HG02623 (cell line): ENCODE measurements around the gene SERF2.
"Not testable (repeated sequence)": the region's sequence is repeated elsewhere in the genome, so short reads cannot be mapped to it uniquely, and the experiment has no call there.

Source experiments
- ATAC-seq: cut with Tn5 transposase; IDR thresholded peaks from one replicate; pipeline ENCODE4 v1.9.1; 2021; ENCODE audit warnings: moderate library complexity; ENCODE audit not compliant: unreplicated experiment

The SERF2 gene

DNA sequence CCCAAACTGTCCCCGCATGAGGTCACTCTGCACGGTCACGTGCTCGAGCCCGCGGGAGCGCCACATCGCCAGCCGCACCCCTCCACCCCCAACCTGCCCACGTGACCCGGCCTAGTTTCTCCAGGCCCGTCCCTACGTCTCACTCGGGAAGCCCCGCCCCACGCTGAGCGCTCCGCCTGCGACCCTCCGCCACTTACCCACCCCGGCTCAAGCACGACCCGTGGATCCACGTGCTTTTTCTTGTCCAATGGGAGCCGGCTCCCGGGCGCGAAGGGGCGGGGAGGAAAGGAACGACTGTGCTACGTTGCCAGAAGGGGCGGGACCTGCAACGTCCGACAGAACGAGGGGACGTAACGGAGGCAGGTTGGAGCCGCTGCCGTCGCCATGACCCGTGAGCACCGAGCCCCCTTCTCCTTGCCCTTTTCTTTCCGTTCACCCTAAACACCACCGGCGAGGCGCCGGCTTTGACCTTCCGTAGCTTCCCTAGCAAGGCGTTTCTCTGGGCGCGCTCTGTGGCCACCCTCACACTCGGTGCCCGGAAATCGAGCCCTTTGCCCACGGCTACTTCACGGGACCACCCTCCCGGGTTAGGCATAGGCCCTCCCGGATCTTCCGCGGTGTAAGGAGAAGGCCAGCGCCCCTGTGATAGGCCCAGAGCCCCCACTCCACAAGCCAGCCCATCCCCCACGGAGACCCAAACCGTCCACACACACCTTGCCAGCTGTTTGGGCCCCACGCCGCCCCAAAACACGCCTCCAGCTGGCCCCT, at the start of gene SERF2:
SERF2 (plus strand) TSS at position 328 of the 768 bp plus-strand sequence; CDS start at position 385, 57 bp downstream.
- ATAC-seq: peak; percentile 89

DNA sequence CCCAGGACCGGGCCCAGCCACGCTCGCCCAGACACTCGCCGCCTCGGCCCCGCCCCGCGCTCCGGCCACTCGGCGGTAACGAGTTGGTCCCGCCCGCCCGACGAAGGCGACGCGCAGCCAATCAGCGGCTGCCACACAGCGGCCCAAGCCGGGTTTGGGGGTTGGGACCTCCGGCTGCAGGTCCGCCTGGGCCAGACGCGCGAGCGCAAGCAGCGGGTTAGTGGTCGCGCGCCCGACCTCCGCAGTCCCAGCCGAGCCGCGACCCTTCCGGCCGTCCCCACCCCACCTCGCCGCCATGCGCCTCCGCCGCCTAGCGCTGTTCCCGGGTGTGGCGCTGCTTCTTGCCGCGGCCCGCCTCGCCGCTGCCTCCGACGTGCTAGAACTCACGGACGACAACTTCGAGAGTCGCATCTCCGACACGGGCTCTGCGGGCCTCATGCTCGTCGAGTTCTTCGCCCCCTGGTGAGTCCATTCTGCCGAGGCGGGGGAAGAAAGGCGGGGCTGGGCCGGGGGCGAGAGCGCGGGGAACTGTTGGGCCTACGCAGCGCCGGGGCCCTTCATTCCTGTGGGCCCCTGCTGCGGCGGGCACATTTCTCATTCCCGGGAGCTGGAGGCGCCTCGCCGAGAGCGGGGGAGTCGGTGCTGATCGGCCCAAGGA, 45.7 kb upstream of the SERF2 start, which contains the start of gene PDIA3:
PDIA3 (plus strand) TSS at position 194 of the 658 bp plus-strand sequence; CDS start at position 296, 102 bp downstream.
- peak; percentile 89 for ATAC-seq

DNA sequence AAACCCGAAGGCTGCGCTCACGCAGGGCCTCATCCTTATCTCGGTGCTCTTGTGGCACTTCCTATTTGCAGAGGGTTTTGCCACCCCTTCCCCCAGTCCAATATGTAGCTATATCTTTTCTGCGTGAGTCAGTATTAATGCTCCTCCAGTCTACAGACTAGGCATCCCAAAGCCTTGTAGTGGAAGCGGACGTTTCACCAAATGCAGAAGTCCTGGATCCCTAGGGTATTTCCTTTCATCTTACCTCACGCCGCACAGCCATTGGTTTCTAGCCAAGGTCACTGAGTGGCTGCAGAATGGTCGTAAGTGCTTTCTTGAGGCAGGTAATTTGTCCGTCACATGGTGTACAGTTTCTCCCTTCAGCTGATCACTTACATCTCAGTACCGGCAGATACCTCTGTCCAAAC, 45.2 kb upstream of the SERF2 start:
- ATAC-seq: not testable (repeated sequence)

DNA sequence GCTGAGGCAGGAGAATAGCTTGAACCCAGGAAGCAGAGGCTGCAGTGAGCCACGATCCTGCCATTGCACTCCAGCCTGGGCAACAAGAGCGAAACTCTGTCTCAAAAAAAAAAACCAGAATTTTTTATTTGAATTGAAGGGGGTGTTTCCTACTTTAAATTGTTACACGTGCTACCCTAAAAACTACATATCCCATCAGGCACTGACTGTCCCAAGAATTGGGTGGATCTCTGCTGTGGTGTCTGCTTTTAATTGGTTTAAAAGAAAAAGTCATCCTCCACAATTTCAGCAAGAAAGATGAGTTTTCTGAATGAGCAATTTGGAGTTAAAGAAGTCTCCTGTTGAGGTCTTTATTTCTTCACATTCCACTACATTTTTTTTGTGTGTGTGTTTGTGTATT, 43.7 kb upstream of the SERF2 start:
- no peak for ATAC-seq

DNA sequence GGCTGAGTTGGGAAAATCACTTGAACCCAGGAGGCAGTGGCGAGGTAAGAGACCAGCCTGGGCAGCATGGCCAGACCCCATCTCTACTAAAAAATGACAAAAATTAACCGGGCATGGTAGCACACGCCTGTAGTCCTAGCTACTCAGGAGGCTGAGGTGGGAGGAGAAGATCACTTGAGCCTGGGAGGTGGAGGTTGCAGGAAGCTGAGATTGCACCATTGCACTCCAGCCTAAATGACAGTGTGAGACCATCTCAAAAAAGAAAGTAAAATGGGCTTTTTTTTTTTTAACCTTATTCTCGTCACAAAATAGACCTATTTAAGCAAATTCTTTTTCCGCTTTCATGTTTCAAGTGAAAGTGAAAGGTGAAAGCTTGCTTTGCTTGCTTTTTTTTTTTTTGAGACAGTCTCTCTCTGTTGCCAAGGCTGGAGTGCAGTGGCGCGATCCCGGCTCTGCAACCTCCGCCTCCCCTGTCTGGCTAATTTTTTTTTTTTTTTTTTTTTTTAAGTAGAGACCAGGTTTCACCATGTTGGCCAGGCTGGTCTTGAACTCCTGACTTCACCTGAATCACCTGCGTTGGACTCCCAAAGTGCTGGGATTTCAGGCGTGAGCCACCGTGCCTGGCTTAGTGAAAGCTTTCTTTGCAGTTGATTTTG, 42.3 kb upstream of the SERF2 start:
- no peak for ATAC-seq

DNA sequence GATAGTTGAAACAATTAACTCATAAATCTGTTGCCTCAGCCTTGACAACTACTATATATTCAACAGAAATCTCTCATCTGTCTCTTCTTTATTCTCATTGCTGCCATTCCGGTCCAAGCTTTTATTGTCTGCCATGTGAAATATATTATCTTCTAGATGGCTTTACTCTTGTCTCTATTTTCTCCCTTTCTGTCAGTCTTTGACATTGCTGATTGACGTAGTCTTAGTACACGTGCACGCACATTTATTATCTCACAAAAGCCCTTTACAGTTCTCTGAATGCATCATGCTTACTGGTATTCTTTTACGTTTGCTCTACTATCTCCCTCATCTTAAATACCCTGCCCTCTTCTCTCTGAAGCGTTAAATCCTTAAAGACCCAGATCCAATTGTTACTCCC, 40.2 kb upstream of the SERF2 start:
- ATAC-seq: no peak

DNA sequence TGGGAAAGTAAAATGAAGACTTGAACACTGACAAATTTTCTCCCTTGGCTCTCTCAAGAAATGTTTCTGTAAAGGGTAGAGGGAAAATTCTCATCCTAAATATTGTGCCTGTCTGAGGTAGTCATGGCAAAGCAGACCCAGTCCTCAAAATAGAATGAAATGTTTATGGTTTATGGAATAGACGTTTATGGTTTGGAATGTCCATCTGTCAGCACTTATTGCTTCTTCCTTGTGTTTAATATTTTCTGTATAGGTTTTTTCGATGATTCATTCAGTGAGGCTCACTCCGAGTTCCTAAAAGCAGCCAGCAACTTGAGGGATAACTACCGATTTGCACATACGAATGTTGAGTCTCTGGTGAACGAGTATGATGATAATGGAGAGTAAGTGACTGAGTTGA, 29.3 kb upstream of the SERF2 start:
- no peak for ATAC-seq

DNA sequence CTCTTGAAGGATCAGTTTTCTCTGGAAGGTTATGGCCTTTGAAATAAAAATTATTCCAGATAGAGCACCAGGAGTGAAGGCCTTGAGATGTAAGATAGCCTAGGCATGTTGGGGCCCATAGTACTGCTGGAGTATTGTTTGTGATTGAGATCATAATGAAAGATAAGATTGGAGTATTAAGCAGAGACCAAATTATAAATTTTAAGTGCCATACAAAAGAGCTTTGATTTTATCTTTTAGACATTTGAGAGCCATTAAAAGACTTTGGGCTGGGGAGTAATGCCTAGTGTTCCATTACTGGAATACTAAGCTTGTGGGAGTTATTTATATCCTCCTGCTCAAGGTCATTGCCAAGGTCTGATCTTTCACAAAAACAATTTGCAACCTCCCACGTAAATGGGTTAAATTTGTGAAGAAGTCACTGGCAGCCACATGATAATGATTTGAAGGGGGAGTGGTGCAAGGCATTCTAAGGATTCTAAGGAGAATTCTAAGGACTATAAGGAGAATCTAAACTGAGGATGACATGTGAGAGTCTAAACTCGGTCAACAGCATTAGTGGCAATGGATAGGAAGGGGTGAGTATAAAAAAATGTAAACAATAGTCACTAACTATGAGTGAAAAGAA, 28.2 kb upstream of the SERF2 start:
- ATAC-seq: no peak

DNA sequence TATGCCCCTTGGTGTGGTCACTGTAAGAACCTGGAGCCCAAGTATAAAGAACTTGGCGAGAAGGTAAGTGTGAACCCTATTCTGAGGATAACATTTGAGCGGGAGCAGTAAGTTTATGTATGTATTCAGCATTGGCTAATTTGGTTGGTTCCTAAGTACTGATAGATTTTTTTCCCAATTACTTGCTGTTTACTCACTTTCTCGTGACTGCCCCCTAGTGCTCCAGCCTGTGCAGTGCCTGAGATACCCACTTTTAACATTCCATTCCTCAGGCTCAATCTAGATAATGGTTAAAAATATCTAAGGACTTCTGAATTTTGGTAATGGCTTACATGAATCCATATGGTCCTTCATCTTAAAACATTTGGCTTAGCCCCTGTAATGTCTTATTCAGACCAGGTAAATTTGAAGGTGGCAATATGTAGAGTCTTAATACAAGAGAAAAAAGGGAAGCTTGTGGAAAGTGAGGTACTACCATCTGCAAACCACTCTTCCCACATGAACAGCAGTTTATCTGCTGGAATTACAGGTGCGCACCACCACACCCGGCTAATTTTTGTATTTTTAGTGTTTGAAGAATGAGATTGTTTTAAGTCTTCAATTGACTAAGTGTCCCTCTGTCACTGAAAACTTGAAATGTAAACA, 22.4 kb upstream of the SERF2 start:
- no peak for ATAC-seq

DNA sequence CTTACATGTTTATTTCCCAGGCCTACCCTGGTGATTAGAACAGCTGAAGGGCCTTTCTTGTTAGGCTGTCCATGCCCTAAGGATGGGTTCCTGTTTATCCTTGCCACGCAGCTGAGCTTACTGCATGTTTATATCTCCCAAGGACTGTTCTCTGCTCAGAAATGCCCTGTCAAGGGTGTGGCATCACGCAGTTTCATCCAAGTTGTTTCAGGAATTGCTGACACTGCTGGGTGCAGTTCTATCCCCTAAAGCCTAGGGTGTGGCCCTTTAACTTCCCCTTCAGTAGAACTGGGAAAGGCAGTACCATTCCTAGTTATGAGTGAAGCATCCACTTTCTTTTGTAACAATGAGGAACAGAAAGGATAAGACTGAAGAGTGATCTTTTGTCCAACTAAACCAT, 20.3 kb upstream of the SERF2 start:
- ATAC-seq: no peak

DNA sequence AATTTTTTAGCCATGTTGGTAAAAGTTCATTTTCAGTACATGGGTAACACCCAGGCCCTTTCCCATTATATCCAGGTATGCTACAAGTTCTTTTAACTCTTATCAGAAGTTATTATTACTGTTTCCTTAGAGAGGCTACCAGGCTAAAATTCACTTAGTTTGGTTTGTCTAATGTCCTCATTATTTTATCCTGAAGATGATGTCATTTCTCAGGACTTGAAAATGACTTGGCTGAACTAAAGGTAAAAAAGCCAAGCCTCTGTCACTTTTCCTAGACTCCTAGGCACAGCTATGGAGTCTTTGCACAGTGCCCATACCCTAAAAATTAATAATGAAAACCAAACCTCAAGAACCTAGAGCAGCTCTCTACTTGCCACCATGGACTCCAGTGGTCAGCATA, 19.5 kb upstream of the SERF2 start:
- ATAC-seq: no peak

DNA sequence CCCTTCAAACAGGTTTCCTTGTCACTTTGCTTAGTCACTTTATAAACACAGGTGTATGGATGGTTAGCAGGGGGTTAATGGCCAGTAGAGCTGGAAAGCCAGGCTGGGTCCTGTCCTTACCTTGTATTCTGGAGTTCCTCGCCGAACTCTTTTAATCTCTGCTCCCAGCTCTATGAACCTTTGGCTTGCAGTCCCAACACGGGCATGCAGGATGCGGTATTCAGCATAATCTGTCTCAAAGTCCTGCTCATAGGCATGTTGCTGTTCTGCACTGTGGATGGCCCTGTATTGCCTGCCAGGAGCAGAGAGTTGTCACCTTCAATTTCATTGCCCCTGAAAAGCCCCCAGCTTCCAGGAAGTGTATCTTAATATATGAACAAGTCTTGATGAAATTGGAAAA, 18.1 kb upstream of the SERF2 start:
- ATAC-seq: no peak

DNA sequence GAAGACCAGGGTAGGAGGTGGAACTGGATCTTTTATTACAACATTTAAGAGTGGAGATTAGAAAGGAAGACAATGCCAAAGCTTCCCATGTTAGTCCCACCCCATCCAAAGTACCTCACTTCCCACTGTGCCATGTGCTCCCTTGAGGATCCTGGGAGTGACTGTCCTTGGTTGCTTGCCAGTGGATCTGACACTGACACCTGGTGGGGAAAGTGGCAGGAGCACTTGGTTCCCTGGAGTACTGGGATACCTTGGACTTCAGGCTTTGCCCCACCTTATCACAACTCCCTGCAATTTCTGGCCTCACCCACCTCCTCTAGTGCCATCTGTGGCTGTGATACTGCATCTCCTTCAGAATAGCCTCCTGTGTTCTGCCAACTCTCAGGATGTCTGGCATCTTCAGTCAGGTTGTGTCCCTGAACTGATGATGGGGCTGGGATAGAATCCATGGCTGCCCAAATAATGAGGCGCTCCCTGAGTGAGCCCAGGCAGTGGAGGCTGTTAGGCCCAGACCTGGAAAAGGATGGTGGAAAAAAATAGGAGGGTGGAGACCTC, 16.6 kb upstream of the SERF2 start:
- no peak for ATAC-seq

DNA sequence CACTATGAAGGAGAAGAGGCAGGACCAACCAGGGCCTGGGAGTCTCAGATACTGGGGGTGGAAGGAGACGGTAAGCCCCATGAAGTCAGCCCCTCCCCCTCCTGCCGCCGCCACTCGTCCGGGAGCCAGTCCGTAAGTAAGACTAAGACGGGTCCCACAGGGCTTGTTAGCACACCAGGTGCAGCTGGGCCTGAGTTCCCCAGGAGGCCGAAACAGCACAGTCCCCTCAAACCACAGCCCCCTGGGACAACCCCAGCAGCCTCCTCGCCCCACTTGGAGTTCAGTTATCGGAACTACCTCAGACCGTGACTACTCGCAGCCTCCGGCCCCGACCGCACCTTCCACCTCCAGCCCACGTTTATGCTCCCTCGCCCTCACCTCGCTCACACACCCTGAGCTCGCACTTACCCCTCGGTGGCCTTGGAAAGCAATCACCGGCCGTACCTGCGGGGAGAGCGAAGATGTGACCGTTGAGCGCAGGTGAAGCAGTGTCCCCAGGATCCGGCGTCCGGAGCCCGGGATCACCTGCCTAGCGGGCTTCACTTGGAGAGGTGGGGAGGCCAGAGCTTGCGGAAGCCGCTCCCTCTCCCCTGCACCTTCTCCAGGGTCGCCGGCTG, 15.9 kb upstream of the SERF2 start:
- peak; percentile 71 for ATAC-seq

DNA sequence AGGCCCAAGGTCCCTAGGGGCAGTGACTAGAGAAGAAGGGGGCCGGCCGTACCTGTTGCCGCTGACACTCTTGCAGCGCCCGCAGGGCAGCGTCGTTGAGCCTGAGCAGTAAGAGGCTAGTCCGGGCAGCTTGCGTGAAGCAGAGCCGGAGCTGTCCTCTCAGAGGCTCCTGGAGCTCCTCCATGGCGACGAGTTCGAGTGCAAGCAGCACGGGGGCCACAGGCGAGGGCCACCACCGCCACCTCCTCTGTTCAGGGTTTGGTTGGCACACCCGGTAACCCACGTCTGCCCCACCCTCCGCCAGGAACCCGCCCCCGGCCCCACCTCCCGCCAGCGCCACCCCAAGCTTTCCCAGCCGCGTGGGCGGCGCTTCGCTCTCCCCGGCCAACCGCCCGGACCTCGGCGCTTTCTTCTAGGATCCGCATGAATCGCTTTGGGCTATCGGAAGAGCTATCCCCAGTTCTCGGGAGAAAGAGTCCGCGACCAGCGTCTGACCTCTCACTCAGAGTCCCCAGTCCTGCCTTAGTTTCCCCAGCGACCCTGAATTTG, 15.3 kb upstream of the SERF2 start, which contains the start of gene ELL3:
ELL3 (minus strand) TSS at position 249 of the 549 bp plus-strand sequence; CDS start at position 184, 65 bp downstream.
- ATAC-seq: peak; percentile 36

DNA sequence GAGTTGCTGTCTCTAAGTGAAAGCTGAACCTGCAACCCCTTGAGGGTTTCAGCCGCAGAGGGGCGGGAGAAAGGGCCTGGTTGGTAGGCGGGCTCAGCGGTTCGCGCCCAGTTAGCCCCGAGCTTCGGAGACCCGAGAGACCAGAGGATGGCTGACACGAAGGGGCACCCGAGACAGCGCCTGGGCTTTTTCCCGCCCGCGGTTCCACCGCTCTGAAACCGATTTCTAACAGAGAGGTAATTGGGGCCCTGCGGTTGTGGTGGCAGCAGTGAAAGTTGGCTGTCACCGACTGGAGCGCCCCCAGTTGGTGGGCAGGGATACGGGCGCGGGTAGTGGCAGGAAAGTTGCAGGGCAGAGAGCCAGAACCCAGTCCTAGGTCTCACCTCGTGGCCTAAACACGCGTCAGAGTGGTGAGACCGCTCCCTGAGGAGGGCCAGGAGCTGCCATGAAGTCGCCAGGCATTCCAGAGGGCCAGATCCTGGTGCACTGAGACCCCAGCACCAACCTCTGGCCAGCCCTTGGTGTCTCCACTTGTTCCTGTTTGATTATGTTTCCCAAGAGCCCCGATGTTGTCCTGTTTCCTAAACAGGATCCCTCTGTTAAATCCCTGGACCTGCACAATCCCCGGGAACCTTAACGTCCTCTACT, 14.7 kb upstream of the SERF2 start:
- peak; percentile 41 for ATAC-seq

DNA sequence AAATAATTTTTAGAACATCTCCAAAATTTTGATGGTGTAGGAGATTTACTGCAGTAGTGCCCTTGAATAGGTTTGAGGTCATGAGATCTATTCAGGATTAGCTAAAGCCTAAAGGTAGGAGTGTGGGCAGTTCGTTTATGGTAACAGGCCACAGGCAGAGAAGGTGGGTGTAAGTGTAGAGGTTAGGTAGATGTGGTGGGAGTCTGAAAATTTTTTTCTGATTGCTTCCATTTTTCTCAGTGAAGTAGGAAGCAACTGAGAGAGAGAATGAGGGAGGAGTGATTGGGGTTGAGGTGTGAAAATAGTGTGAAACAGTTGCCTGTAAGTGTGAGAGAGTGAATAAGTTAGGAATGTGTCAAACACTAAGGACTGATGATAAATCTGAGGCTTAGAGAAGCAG, 13.1 kb upstream of the SERF2 start:
- no peak for ATAC-seq

DNA sequence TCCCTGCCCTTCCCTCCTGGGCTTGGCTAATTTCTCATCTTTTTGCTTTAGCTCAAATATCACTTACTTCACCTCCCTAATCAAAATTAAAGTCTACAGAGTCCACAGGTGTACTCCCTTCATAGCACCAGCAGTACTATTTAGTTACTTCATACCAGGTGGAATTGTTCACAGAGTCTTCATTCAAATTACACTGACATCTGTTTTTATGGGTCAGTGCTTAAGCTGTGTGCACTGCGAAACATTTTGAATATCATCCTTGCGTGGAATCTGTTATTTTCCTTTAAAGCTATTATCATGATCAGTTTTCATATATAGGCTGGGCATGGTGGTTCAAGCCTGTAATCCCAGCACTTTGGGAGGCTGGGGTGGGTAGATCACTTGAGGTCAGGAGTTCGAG, 2.7 kb upstream of the SERF2 start:
- ATAC-seq: no peak

DNA sequence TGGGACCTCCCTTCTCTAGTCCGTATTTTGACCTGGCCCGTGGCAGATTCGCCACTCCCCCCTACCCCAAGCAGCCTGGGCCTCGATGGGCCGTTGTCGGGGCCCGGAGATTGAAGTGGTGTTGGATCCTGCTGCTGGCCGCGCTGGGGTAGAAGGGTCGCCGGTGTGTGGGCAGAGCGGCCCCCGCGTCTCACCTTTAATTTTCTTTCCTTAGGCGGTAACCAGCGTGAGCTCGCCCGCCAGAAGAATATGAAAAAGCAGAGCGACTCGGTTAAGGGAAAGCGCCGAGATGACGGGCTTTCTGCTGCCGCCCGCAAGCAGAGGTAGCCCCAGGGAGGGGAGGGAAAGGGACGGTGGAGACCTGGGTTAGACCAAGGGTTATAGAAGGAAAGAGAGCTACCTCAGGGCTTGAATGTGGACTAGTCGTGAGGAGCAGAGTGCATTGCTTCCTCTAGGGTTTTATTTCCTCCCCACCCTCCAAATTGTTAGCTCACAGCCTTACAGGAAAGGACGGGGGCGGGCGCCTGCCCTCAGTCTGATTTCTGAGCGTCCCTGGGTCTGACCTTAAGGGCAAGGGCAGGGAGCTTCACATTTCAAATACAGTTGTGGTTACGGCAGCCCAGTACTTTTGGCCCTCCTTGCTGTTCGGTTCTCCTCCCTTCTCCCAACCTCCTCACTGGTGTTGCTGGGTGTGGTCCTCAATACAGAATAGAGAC, 799 bp downstream of the SERF2 start:
- ATAC-seq: no peak
